ENCODE data around the gene ZNF433. TPM values are rescaled to one million over a fixed set of nuclear protein-coding genes. Genes with fewer than 3 reads are reported as not detected.
"Not testable (repeated sequence)": the region's sequence is repeated elsewhere in the genome, so short reads cannot be mapped to it uniquely, and the experiment has no call there.

The ZNF433 gene
- total RNA-seq (13.6 TPM), polyA plus RNA-seq (ENCODE audit: insufficient read depth, low read depth, low replicate concordance) (10.5 TPM)
- long read RNA-seq, donor 1, partial matches to known transcripts: 0 of 6 reads
- long read RNA-seq, donor 1, other reads (novel, unspliced or antisense): 0 of 6 reads
- long read RNA-seq, donor 2, partial matches to known transcripts: 0 of 4 reads
- long read RNA-seq, donor 2, other reads (novel, unspliced or antisense): 0 of 4 reads
- long read RNA-seq, donor 3, partial matches to known transcripts: 0 of 6 reads
- long read RNA-seq, donor 3, other reads (novel, unspliced or antisense): 0 of 6 reads
- long read RNA-seq, donor 4, partial matches to known transcripts: 0 of 4 reads
- long read RNA-seq, donor 4, other reads (novel, unspliced or antisense): 0 of 4 reads
- long read RNA-seq, donor 5, partial matches to known transcripts: 0 of 1 reads
- long read RNA-seq, donor 5, other reads (novel, unspliced or antisense): 0 of 1 reads
- long read RNA-seq, donor 6, partial matches to known transcripts: 0 of 4 reads
- long read RNA-seq, donor 6, other reads (novel, unspliced or antisense): 0 of 4 reads
- long read RNA-seq, donor 7, partial matches to known transcripts: 0 of 10 reads
- long read RNA-seq, donor 7, other reads (novel, unspliced or antisense): 1 of 10 reads
- long read RNA-seq, donor 8, partial matches to known transcripts: 0 of 4 reads
- long read RNA-seq, donor 8, other reads (novel, unspliced or antisense): 0 of 4 reads
- long read RNA-seq, donor 9, partial matches to known transcripts: 0 of 3 reads
- long read RNA-seq, donor 9, other reads (novel, unspliced or antisense): 0 of 3 reads
- long read RNA-seq, donor 10, partial matches to known transcripts: 5 of 10 reads
- long read RNA-seq, donor 10, other reads (novel, unspliced or antisense): 0 of 10 reads

DNA sequence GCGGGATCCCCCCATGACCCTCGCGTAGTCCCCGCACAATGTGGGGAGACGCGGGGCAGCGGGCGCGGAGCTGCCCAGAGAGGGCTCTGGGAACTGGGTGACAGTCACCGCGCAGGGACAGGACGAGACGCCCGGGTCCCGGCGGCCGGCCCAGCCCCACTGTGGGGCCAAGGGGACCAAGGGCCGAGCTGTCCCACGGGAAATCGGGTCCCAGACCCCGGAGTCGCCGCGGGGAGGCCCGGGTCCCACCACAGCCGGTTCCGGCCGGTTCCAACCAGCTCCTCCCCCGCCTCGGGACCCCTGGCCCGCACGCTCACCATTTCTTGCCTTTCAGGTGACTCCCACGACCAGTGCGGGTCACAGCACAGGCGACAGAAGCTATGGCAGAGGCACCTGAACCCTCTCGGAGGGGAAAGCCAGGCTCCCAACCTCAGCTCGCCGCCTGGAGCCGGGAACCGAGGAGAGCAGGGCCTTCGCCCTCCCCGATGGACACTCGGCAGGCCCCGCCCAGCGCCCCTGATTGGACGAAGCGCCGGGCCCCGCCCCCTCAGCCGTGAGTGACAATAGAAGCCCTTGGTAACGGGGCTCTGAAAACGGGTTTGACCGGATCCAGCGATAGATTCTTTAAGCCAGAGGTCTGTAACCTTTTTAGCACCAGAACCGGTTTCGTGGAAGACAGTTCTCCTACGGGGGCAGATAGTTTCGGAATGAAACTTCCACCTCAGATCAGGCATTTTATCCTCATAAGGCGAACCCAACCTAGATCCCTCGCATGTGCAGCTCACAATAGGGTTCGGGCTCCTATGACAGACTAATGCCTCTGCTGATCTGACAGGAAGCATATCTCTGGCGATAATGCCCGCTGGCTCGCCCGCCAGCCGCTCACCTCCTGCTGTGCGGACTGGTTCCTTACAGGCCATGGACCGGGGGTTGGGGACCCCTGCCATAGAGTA is at the start of gene ZNF433:
TSS of gene ZNF433 (minus strand) at position 460 of the 953 bp plus-strand sequence. CDS start at position 320, 140 bp downstream.
- TF ChIP-seq, protein P1, sequence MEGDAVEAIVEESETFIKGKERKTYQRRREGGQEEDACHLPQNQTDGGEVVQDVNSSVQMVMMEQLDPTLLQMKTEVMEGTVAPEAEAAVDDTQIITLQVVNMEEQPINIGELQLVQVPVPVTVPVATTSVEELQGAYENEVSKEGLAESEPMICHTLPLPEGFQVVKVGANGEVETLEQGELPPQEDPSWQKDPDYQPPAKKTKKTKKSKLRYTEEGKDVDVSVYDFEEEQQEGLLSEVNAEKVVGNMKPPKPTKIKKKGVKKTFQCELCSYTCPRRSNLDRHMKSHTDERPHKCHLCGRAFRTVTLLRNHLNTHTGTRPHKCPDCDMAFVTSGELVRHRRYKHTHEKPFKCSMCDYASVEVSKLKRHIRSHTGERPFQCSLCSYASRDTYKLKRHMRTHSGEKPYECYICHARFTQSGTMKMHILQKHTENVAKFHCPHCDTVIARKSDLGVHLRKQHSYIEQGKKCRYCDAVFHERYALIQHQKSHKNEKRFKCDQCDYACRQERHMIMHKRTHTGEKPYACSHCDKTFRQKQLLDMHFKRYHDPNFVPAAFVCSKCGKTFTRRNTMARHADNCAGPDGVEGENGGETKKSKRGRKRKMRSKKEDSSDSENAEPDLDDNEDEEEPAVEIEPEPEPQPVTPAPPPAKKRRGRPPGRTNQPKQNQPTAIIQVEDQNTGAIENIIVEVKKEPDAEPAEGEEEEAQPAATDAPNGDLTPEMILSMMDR (IDR thresholded peaks at IDR 0.05; ENCODE audit: borderline replicate concordance, extremely low read depth, insufficient read depth): no peak
- no peaks in the 10 kb centered on the region for H3K27me3 ChIP-seq (ENCODE audit: control insufficient read depth, insufficient read depth, low read length)
- H3K4me3 ChIP-seq (ENCODE audit: low read length in 3 of 3): peak within 1 kb of the TSS; percentile 76 to 97 (median 85)
- peak within 1 kb of the TSS; percentile 20 to 92 (median 89) for H3K9ac ChIP-seq (ENCODE audit: low read length in 3 of 3)
- H3K9me3 ChIP-seq (ENCODE audit: control insufficient read depth in 2 of 3, insufficient read depth in 1 of 3, low read length in 3 of 3): no peaks in the 10 kb centered on the region
- DNase-seq: peak; percentile 95 to 98 (median 97)
- H3K36me3 ChIP-seq (ENCODE audit: control insufficient read depth in 2 of 3, insufficient read depth in 3 of 3, low read length in 3 of 3): no peaks in the 10 kb centered on the region
- intact Hi-C loops (cut with DNase I): no loop called here
- peak within 1 kb of the TSS; percentile 91 to 98 for H3K27ac ChIP-seq (ENCODE audit: low read depth in 2 of 2, low read length in 2 of 2)
- H3K4me1 ChIP-seq (ENCODE audit: control insufficient read depth in 2 of 3, insufficient read depth in 2 of 3, low read depth in 1 of 3, low read length in 3 of 3): peaks cover 0 to 2% (median 0%) of the 10 kb centered on the region in 3 donors
- FAIRE-seq: peak; percentile 69

DNA sequence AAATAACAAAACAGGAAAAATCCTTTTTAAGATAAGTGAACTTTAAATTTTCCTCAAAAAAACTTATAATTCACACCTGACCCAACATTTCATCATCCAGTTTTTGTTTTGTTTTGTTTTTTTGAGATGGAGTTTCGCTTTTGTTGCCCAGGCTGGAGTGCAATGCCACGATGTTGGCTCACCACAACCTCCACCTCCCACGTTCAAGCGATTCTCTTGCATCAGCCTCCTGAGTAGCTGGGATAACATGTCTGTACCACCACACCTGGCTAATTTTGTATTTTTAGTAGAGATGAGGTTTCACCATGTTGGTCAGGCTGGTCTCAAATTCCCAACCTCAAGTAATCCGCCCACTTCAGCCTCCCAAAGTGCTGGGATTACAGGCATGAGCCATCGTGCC is 47.9 kb upstream of the ZNF433 start:
- H3K4me3 ChIP-seq (ENCODE audit: low read length in 3 of 3); H3K36me3 ChIP-seq (ENCODE audit: control insufficient read depth in 2 of 3, insufficient read depth in 3 of 3, low read length in 3 of 3); H3K27me3 ChIP-seq (ENCODE audit: control insufficient read depth, insufficient read depth, low read length); FAIRE-seq; H3K9ac ChIP-seq (ENCODE audit: low read length in 3 of 3); intact Hi-C loops (cut with DNase I); DNase-seq; H3K4me1 ChIP-seq (ENCODE audit: control insufficient read depth in 2 of 3, insufficient read depth in 2 of 3, low read depth in 1 of 3, low read length in 3 of 3); H3K27ac ChIP-seq (ENCODE audit: low read depth in 2 of 2, low read length in 2 of 2): not testable (repeated sequence)
- peaks cover 4 to 22% (median 8%) of the 10 kb centered on the region in 3 donors for H3K9me3 ChIP-seq (ENCODE audit: control insufficient read depth in 2 of 3, insufficient read depth in 1 of 3, low read length in 3 of 3)

- Histone ChIP-seq H3K36me3 (ENCODE audit: control insufficient read depth in 2 of 3, insufficient read depth in 3 of 3, low read length in 3 of 3) (peaks cover 32 to 46% (median 39%) of the 10 kb centered on the region in 3 donors), H3K4me3 (ENCODE audit: low read length in 3 of 3) (peak overlapping the region in 2 of 3 donors; percentile 15 to 22), H3K9ac (ENCODE audit: low read length in 3 of 3) (no peak overlapping the region), H3K9me3 (ENCODE audit: control insufficient read depth in 2 of 3, insufficient read depth in 1 of 3, low read length in 3 of 3) (peaks cover 34 to 79% (median 44%) of the 10 kb centered on the region in 3 donors), H3K4me1 (ENCODE audit: control insufficient read depth in 2 of 3, insufficient read depth in 2 of 3, low read depth in 1 of 3, low read length in 3 of 3) (no peaks in the 10 kb centered on the region), H3K27ac (ENCODE audit: low read depth in 2 of 2, low read length in 2 of 2) (no peak overlapping the region), H3K27me3 (ENCODE audit: control insufficient read depth, insufficient read depth, low read length) (no peaks in the 10 kb centered on the region)
- DNase-seq (no peak), FAIRE-seq (no peak)
- TF ChIP-seq, protein P1 (IDR thresholded peaks at IDR 0.05; ENCODE audit: borderline replicate concordance, extremely low read depth, insufficient read depth): no peak
- intact Hi-C loops (cut with DNase I): no loop called here
These were observed 41.9 kb upstream of the ZNF433 start for GRCh38 chr19:12077375-12077774.

- H3K27me3 ChIP-seq (ENCODE audit: control insufficient read depth, insufficient read depth, low read length); FAIRE-seq; H3K9ac ChIP-seq (ENCODE audit: low read length in 3 of 3); intact Hi-C loops (cut with DNase I); DNase-seq; H3K27ac ChIP-seq (ENCODE audit: low read depth in 2 of 2, low read length in 2 of 2); H3K4me1 ChIP-seq (ENCODE audit: control insufficient read depth in 2 of 3, insufficient read depth in 2 of 3, low read depth in 1 of 3, low read length in 3 of 3): not testable (repeated sequence)
- Histone ChIP-seq H3K4me3 (ENCODE audit: low read length in 3 of 3) (peak overlapping the region; percentile 11 to 51 (median 22)), H3K9me3 (ENCODE audit: control insufficient read depth in 2 of 3, insufficient read depth in 1 of 3, low read length in 3 of 3) (peaks cover 34 to 87% (median 43%) of the 10 kb centered on the region in 3 donors), H3K36me3 (ENCODE audit: control insufficient read depth in 2 of 3, insufficient read depth in 3 of 3, low read length in 3 of 3) (peaks cover 32 to 46% (median 39%) of the 10 kb centered on the region in 3 donors)
These were observed 40.9 kb upstream of the ZNF433 start for GRCh38 chr19:12076331-12076730.

Measured in kidney (tissue), 22 donors.